ENCODE results near the gene PXN. TPM values are rescaled to one million over a fixed set of nuclear protein-coding genes. Genes with fewer than 3 reads are reported as not detected.
"Not testable (repeated sequence)": the region's sequence is repeated elsewhere in the genome, so short reads cannot be mapped to it uniquely, and the experiment has no call there.

Gene PXN
- total RNA-seq, 2 experiments from 2014 or later, result 69.3 to 146 TPM

DNA sequence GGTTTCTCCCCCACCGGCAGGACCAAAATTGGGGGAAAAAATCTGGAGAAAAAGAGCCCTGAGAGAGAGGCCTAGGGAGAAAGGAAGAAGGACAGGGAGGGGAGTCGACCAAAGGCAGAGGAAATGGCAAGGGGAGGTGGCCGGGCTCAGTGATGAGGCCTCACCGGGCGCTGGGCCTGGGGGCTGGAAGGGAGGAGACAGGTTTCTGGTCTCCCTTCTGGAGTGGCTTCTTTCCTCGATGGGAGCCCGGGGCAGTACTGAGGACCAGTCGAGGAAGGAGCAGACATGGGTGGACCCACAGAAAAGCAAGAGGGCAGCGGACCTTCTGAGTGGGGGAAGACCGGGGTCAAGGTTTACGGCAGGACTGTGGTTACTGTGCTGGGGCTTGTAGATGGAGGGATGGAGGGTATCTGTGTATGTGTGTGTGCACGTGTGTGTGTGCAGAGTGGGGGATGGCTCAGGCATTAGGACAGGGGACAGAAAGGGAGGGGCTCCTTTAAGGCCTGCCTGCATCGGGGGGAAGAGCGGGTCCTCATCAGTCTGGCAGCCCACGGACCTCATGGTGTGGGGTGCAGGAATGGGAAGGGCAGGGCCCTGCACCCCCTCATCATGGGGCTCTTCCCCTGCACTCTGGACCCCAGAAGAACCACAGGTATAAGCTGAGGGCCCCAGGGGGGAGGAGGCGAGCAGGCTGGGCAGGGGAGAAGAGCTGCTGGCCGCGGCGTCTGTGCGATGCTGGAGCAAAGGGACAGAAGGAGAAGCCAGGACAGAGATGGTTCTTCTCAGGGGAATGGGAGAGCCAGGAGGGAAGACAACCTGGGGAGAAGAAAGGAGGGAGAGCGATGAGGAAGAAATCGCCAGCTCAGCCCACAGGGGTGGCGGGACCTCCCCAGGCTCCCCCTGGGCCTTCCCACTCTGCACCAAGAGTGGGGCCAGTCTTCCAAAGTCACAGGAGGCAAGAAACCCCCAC is 49.5 kb downstream of the PXN start:
- no peak for DNase-seq
- Mint-ChIP-seq H3K27ac (no peak overlapping the region), H3K36me3 (peaks cover 18% of the 10 kb centered on the region)

GRCh38 chr12:120215357-120215735 is 50.2 kb downstream of the PXN start:
- Mint-ChIP-seq H3K27me3 (no peaks in the 10 kb centered on the region), H3K4me3 (no peak overlapping the region), H3K4me1 (no peaks in the 10 kb centered on the region), H3K36me3 (peaks cover 16% of the 10 kb centered on the region), H3K27ac (no peak overlapping the region), H3K9me3 (ENCODE audit: low read depth) (no peaks in the 10 kb centered on the region)
- ATAC-seq, result no peak
- DNase-seq, result no peak
- CTCF ChIA-PET, result no interaction called here

More for the DNA sequence above, 49.5 kb downstream of the PXN start:
- no peaks in the 10 kb centered on the region for H3K4me1 Mint-ChIP-seq
- no peak overlapping the region for H3K4me3 Mint-ChIP-seq
- ATAC-seq, result no peak
- CTCF ChIA-PET, result interaction anchor here (1.2 to 1.6 kb wide), 2 partner anchors 15 to 49 kb away, joined by 4 read pairs; partner anchors contain the start of genes PXN and RPLP0
- no peaks in the 10 kb centered on the region for H3K27me3 Mint-ChIP-seq
- H3K9me3 Mint-ChIP-seq (ENCODE audit: low read depth), result no peaks in the 10 kb centered on the region

GRCh38 chr12:120214626-120215356 is 50.7 kb downstream of the PXN start:
- CTCF ChIA-PET, result no interaction called here
- no peak for DNase-seq
- no peak overlapping the region for H3K27ac Mint-ChIP-seq
- no peaks in the 10 kb centered on the region for H3K9me3 Mint-ChIP-seq (ENCODE audit: low read depth)
- no peaks in the 10 kb centered on the region for H3K4me1 Mint-ChIP-seq
- peaks cover 17% of the 10 kb centered on the region for H3K36me3 Mint-ChIP-seq
- H3K27me3 Mint-ChIP-seq, result no peaks in the 10 kb centered on the region
- no peak overlapping the region for H3K4me3 Mint-ChIP-seq
- no peak for ATAC-seq

- no peak for ATAC-seq
- no peaks in the 10 kb centered on the region for H3K27me3 Mint-ChIP-seq
- no peak overlapping the region for H3K4me3 Mint-ChIP-seq
- CTCF ChIA-PET, result no interaction called here
- no peaks in the 10 kb centered on the region for H3K4me1 Mint-ChIP-seq
- no peak overlapping the region for H3K27ac Mint-ChIP-seq
- no peaks in the 10 kb centered on the region for H3K9me3 Mint-ChIP-seq (ENCODE audit: low read depth)
- H3K36me3 Mint-ChIP-seq, result peaks cover 14% of the 10 kb centered on the region
- no peak for DNase-seq
These were observed 51.8 kb downstream of the PXN start for GRCh38 chr12:120213758-120214157.

GRCh38 chr12:120213182-120213581 is 52.3 kb downstream of the PXN start:
- H3K36me3 Mint-ChIP-seq, result peaks cover 12% of the 10 kb centered on the region

DNA sequence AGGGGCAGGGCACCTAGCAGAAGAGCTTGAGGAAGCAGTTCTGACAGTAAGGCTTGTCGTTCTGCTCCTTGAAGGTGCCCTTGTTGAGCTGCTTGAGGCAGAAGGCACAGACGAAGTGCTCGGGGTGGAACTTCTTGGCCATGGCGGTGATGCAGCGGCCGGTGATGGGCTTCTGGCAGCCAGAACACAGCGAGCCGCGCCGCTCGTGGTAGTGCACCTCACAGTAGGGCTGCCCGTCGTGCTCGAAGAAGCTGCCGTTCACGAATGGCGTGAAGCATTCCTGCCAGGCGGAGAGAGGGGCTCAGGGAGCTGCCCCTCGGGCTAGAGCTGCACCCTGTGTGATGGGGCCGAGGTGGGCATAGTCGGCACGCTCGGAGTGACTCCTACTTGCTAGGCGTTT is 53.2 kb downstream of the PXN start:
- H3K36me3 Mint-ChIP-seq, result peaks cover 15% of the 10 kb centered on the region
- no peaks in the 10 kb centered on the region for H3K4me1 Mint-ChIP-seq
- CTCF ChIA-PET, result interaction anchor here (1.1 kb wide), 1 partner anchor 16 kb away, joined by 4 read pairs; no protein-coding TSS in a partner anchor
- ATAC-seq (no peak), DNase-seq (no peak)
- no peak overlapping the region for H3K27ac Mint-ChIP-seq
- H3K9me3 Mint-ChIP-seq (ENCODE audit: low read depth), result no peaks in the 10 kb centered on the region
- no peak overlapping the region for H3K4me3 Mint-ChIP-seq
- no peaks in the 10 kb centered on the region for H3K27me3 Mint-ChIP-seq

More at GRCh38 chr12:120213182-120213581, 52.3 kb downstream of the PXN start:
- H3K27ac Mint-ChIP-seq; ATAC-seq; DNase-seq; H3K4me1 Mint-ChIP-seq; H3K27me3 Mint-ChIP-seq; CTCF ChIA-PET; H3K4me3 Mint-ChIP-seq; H3K9me3 Mint-ChIP-seq (ENCODE audit: low read depth): not testable (repeated sequence)

DNA sequence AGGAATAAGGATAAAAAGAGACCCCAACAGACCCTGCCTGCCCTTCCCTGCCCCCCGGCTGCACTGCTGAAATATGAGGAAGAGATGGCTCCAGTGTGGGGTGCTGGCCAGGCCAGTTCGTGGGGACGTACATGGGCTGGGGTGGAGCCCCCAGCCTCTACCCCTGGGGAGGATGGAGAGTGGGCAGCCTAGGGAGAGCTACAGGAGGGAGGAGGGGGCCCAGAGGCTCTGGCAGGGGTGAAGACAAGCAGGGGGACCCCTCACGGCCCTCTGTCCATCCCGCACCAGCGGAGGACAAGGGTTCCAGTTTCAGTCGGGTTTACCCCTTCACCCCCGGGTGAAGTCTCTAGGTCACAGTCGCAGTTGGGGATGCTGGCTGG is 53.6 kb downstream of the PXN start:
- ATAC-seq (no peak), DNase-seq (no peak)
- Mint-ChIP-seq H3K9me3 (ENCODE audit: low read depth) (no peaks in the 10 kb centered on the region), H3K27ac (no peak overlapping the region), H3K4me3 (no peak overlapping the region), H3K27me3 (no peaks in the 10 kb centered on the region), H3K36me3 (peaks cover 17% of the 10 kb centered on the region), H3K4me1 (no peaks in the 10 kb centered on the region)
- CTCF ChIA-PET, result interaction anchor here (1.1 kb wide), 1 partner anchor 16 kb away, joined by 4 read pairs; no protein-coding TSS in a partner anchor

DNA sequence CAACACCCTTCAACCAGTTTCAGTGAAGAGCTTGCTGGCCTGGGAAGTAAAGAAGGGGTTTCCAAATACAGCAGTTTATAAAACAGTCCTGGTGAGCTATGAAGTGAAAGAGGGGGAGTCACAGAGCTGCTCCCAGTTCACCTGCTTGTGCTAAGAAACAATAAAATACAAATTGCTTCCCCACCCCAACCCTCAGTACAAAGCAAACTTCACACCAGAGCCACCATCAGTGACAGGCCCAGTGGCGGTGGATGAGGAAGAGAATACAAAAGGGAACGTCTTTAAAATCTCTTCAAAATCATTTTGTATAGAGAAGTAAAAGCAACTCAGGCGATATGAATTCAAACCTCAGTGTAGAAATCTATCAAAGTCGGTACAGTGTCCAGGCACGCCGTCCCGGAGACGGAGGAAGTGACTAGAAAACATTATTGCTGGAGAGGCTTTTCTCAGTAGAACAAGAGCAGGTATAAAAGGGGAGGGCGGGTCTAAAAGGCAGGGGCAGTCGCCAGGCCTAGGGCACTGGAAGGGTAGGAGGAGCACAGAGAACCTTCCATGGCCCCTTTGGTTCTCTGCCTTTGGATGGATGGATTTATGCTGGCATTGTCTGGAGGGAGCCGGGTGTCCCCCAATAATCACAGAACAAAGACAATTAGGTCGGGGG is 54.2 kb downstream of the PXN start:
- ATAC-seq (no peak), DNase-seq (no peak)
- H3K4me1 Mint-ChIP-seq, result no peaks in the 10 kb centered on the region
- H3K27ac Mint-ChIP-seq, result peak overlapping the region; percentile 3
- H3K36me3 Mint-ChIP-seq, result peaks cover 18% of the 10 kb centered on the region
- H3K9me3 Mint-ChIP-seq (ENCODE audit: low read depth), result no peaks in the 10 kb centered on the region
- no peak overlapping the region for H3K4me3 Mint-ChIP-seq
- H3K27me3 Mint-ChIP-seq, result no peaks in the 10 kb centered on the region
- CTCF ChIA-PET, result interaction anchor here (0.8 to 1.8 kb wide), 2 partner anchors 10 to 27 kb away, joined by 3 to 8 read pairs; partner anchors contain the start of gene RPLP0

GRCh38 chr12:120209851-120210250 is 55.7 kb downstream of the PXN start:
- Mint-ChIP-seq H3K27me3 (no peaks in the 10 kb centered on the region), H3K36me3 (peaks cover 18% of the 10 kb centered on the region), H3K9me3 (ENCODE audit: low read depth) (no peaks in the 10 kb centered on the region), H3K4me1 (no peaks in the 10 kb centered on the region), H3K27ac (no peak overlapping the region), H3K4me3 (no peak overlapping the region)
- CTCF ChIA-PET, result interaction anchor here (0.7 to 9.2 kb wide), 3 partner anchors 9 to 104 kb away, joined by 3 to 94 read pairs (median 8); partner anchors contain the start of gene RPLP0
- DNase-seq (no peak), ATAC-seq (no peak)

DNA sequence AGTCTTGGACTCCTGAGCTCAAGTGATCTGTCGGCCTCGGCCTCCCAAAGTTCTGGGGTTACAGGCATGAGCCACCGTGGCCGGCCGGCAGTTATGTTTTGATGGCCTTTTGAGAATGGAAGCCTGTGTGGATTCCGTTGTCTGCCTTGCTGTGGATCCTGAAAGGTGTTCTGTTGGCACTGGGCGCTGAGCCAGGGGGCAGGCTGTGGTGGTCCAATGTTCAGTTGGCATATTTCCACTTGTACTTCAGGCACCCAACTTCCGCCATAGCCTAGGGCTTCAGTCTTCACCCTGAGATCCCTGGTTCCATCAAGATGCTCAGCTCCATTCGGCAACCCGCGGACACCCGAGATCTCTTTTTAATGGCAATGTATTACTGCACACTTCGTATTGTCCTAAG is 58.3 kb downstream of the PXN start:
- ATAC-seq, result no peak
- no peak overlapping the region for H3K27ac Mint-ChIP-seq
- H3K4me1 Mint-ChIP-seq, result peaks cover 5% of the 10 kb centered on the region
- CTCF ChIA-PET, result interaction anchor here (9.2 kb wide), 1 partner anchor 19 kb away, joined by 94 read pairs; no protein-coding TSS in a partner anchor
- H3K4me3 Mint-ChIP-seq, result no peak overlapping the region
- H3K27me3 Mint-ChIP-seq, result no peaks in the 10 kb centered on the region
- no peaks in the 10 kb centered on the region for H3K9me3 Mint-ChIP-seq (ENCODE audit: low read depth)
- DNase-seq, result no peak
- H3K36me3 Mint-ChIP-seq, result peaks cover 14% of the 10 kb centered on the region

GRCh38 chr12:120206781-120207180 is 58.7 kb downstream of the PXN start:
- not testable (repeated sequence) for ATAC-seq; H3K4me1 Mint-ChIP-seq; H3K27me3 Mint-ChIP-seq; H3K27ac Mint-ChIP-seq; H3K4me3 Mint-ChIP-seq; DNase-seq; H3K9me3 Mint-ChIP-seq (ENCODE audit: low read depth)
- peaks cover 11% of the 10 kb centered on the region for H3K36me3 Mint-ChIP-seq
- CTCF ChIA-PET, result interaction anchor here (9.2 kb wide), 1 partner anchor 19 kb away, joined by 94 read pairs; no protein-coding TSS in a partner anchor

GRCh38 chr12:120206228-120206627 is 59.3 kb downstream of the PXN start:
- DNase-seq (no peak), ATAC-seq (no peak)
- Mint-ChIP-seq H3K4me3 (no peak overlapping the region), H3K36me3 (peaks cover 9% of the 10 kb centered on the region), H3K27ac (no peak overlapping the region), H3K4me1 (peaks cover 8% of the 10 kb centered on the region), H3K27me3 (no peaks in the 10 kb centered on the region), H3K9me3 (ENCODE audit: low read depth) (no peaks in the 10 kb centered on the region)
- CTCF ChIA-PET, result interaction anchor here (9.2 kb wide), 1 partner anchor 20 kb away, joined by 94 read pairs; no protein-coding TSS in a partner anchor

DNA sequence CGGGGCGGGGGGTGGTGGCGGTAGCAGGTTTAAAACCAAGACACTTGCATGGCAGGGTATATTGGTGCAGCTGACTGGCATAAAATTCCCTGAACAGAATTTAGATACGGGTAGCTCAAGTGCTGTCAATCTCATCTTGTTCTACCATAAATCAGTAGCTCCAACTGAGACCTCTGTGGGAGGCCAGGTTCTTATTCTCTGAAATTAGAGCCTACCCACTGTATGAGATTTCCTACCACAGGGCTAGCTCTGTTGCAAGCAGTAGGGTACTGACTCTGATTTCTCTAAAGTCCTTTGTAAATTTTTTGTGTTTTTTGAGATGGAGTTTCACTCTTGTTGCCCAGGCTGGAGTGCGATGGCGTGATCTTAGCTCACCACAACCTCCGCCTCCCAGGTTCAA is 61.4 kb downstream of the PXN start:
- CTCF ChIA-PET, result interaction anchor here (0.6 to 9.2 kb wide), 5 partner anchors 22 to 88 kb away, joined by 3 to 94 read pairs (median 5); partner anchors contain the start of genes PXN, RNU4-1 and RNU4-2
- Mint-ChIP-seq H3K4me1 (peaks cover 17% of the 10 kb centered on the region), H3K36me3 (peaks cover 24% of the 10 kb centered on the region), H3K27me3 (no peaks in the 10 kb centered on the region), H3K9me3 (ENCODE audit: low read depth) (no peaks in the 10 kb centered on the region), H3K27ac (no peak overlapping the region), H3K4me3 (no peak overlapping the region)
- ATAC-seq (no peak), DNase-seq (no peak)
